Measurements from ENCODE around the gene PARP11.

PARP11 gene

GRCh38 chr12:3872800-3873636 is at the start of gene PARP11:
PARP11 (minus strand) TSS chr12:3873399; CDS start chr12:3873229, 170 bp downstream.
- Histone ChIP-seq H3K36me3 (ENCODE audit: control insufficient read depth, insufficient read depth, low read length) (no peaks in the 10 kb centered on the region), H3K27me3 (ENCODE audit: control insufficient read depth, insufficient read depth, low read length) (no peaks in the 10 kb centered on the region), H3K4me3 (ENCODE audit: low read depth, low read length) (peak within 1 kb of the TSS; percentile 89), H3K4me2 (ENCODE audit: low read length) (peak within 1 kb of the TSS; percentile 97), H3K27ac (peak within 1 kb of the TSS; percentile 91), H3K4me1 (peaks cover 13% of the 10 kb centered on the region), H3K9me3 (ENCODE audit: control insufficient read depth, low read length) (no peaks in the 10 kb centered on the region), H2AFZ (peak within 1 kb of the TSS; percentile 68), H3K79me2 (peaks cover 25% of the 10 kb centered on the region), H3K9ac (peak within 1 kb of the TSS; percentile 24)
- no peak for TF ChIP-seq CTCF (IDR thresholded peaks at IDR 0.05)

- H3K27ac ChIP-seq: peak overlapping the region; percentile 85
- no peaks in the 10 kb centered on the region for H3K36me3 ChIP-seq (ENCODE audit: control insufficient read depth, insufficient read depth, low read length)
- H3K4me1 ChIP-seq: peaks cover 41% of the 10 kb centered on the region
- no peak overlapping the region for H2AFZ ChIP-seq
- no peak for TF ChIP-seq CTCF (IDR thresholded peaks at IDR 0.05)
- H3K9ac ChIP-seq: no peak overlapping the region
- H3K4me2 ChIP-seq (ENCODE audit: low read length): no peak overlapping the region
- H3K4me3 ChIP-seq (ENCODE audit: low read depth, low read length): no peak overlapping the region
- H3K79me2 ChIP-seq: no peaks in the 10 kb centered on the region
- H3K9me3 ChIP-seq (ENCODE audit: control insufficient read depth, low read length): no peaks in the 10 kb centered on the region
- no peaks in the 10 kb centered on the region for H3K27me3 ChIP-seq (ENCODE audit: control insufficient read depth, insufficient read depth, low read length)
Measured at GRCh38 chr12:3922033-3922432, 48.8 kb upstream of the PARP11 start.

GRCh38 chr12:3921526-3921925 is 48.3 kb upstream of the PARP11 start:
- H3K79me2 ChIP-seq: no peaks in the 10 kb centered on the region
- no peaks in the 10 kb centered on the region for H3K9me3 ChIP-seq (ENCODE audit: control insufficient read depth, low read length)
- H3K4me1 ChIP-seq: peaks cover 37% of the 10 kb centered on the region
- no peak overlapping the region for H3K9ac ChIP-seq
- H3K27ac ChIP-seq: no peak overlapping the region
- no peak overlapping the region for H3K4me2 ChIP-seq (ENCODE audit: low read length)
- H3K4me3 ChIP-seq (ENCODE audit: low read depth, low read length): no peak overlapping the region
- H2AFZ ChIP-seq: peak overlapping the region; percentile 19
- H3K36me3 ChIP-seq (ENCODE audit: control insufficient read depth, insufficient read depth, low read length): no peaks in the 10 kb centered on the region
- no peaks in the 10 kb centered on the region for H3K27me3 ChIP-seq (ENCODE audit: control insufficient read depth, insufficient read depth, low read length)
- TF ChIP-seq CTCF (IDR thresholded peaks at IDR 0.05): no peak

GRCh38 chr12:3921151-3921471 is 47.9 kb upstream of the PARP11 start:
- no peaks in the 10 kb centered on the region for H3K27me3 ChIP-seq (ENCODE audit: control insufficient read depth, insufficient read depth, low read length)
- H3K9me3 ChIP-seq (ENCODE audit: control insufficient read depth, low read length): no peaks in the 10 kb centered on the region
- no peak overlapping the region for H3K4me2 ChIP-seq (ENCODE audit: low read length)
- no peak overlapping the region for H2AFZ ChIP-seq
- TF ChIP-seq CTCF (IDR thresholded peaks at IDR 0.05): no peak
- peaks cover 37% of the 10 kb centered on the region for H3K4me1 ChIP-seq
- no peaks in the 10 kb centered on the region for H3K36me3 ChIP-seq (ENCODE audit: control insufficient read depth, insufficient read depth, low read length)
- H3K4me3 ChIP-seq (ENCODE audit: low read depth, low read length): no peak overlapping the region
- no peaks in the 10 kb centered on the region for H3K79me2 ChIP-seq
- no peak overlapping the region for H3K27ac ChIP-seq
- no peak overlapping the region for H3K9ac ChIP-seq
